Activated CD8-positive, alpha-beta memory T cell treated with anti-CD3 and anti-CD28 coated beads for 4 hours (primary cell): ENCODE measurements around the gene SNCA.

Experiments used
- DNase-seq, 2 donors: peaks; one replicate each; pipeline ENCODE4 v3.0.0-alpha.2; 2020; ENCODE audit warnings: low read depth in 2 of 2

Gene SNCA

GRCh38 chr4:89707467-89707866 is 129.5 kb downstream of the SNCA start:
- DNase-seq, result no peak

- no peak for DNase-seq
Observed at GRCh38 chr4:89704651-89705395, 132.1 kb downstream of the SNCA start.

GRCh38 chr4:89703829-89704590 is 133.0 kb downstream of the SNCA start:
- DNase-seq, result no peak

GRCh38 chr4:89700766-89701423 is 136.1 kb downstream of the SNCA start:
- DNase-seq, result no peak

GRCh38 chr4:89685690-89686089 is 151.3 kb downstream of the SNCA start:
- no peak for DNase-seq

- DNase-seq, result no peak
Observed at GRCh38 chr4:89685277-89685676, 151.7 kb downstream of the SNCA start.

- no peak for DNase-seq
Observed at GRCh38 chr4:89684536-89684935, 152.4 kb downstream of the SNCA start.

- no peak for DNase-seq
Observed at GRCh38 chr4:89682808-89683207, 154.2 kb downstream of the SNCA start.

- no peak for DNase-seq
Observed at GRCh38 chr4:89681671-89682070, 155.3 kb downstream of the SNCA start.

GRCh38 chr4:89681219-89681618 is 155.7 kb downstream of the SNCA start:
- DNase-seq, result no peak

GRCh38 chr4:89674876-89675459 is 162.0 kb downstream of the SNCA start:
- DNase-seq, result no peak
